Fibroblast of skin of left biceps (primary cell): ENCODE results near the gene C4orf50.
"Not testable (repeated sequence)": the region's sequence is repeated elsewhere in the genome, so short reads cannot be mapped to it uniquely, and the experiment has no call there.

ENCODE experiments used
- DNase-seq, 2 experiments: peaks; one replicate each; pipeline ENCODE4 v3.0.0-alpha.2; 2013; ENCODE audit warnings: low read depth in 2 of 2

C4orf50 gene

GRCh38 chr4:6017030-6017429, 1.2 kb downstream of the C4orf50 start:
- DNase-seq: no peak

GRCh38 chr4:6013564-6013963, 4.7 kb downstream of the C4orf50 start:
- no peak for DNase-seq

GRCh38 chr4:6012200-6012599, 6.0 kb downstream of the C4orf50 start:
- no peak for DNase-seq

GRCh38 chr4:6011686-6012085, 6.5 kb downstream of the C4orf50 start:
- DNase-seq: no peak

- no peak for DNase-seq
Measured at GRCh38 chr4:6011271-6011671, 7.0 kb downstream of the C4orf50 start.

- DNase-seq: no peak
Measured at GRCh38 chr4:6010789-6011188, 7.4 kb downstream of the C4orf50 start.

GRCh38 chr4:6009452-6009851, 8.8 kb downstream of the C4orf50 start:
- no peak for DNase-seq

- DNase-seq: no peak
Measured at GRCh38 chr4:6008766-6009385, 9.4 kb downstream of the C4orf50 start.

GRCh38 chr4:6008092-6008551, 10.1 kb downstream of the C4orf50 start:
- no peak for DNase-seq

- no peak for DNase-seq
Measured at GRCh38 chr4:6005175-6005574, 13.1 kb downstream of the C4orf50 start.

- not testable (repeated sequence) for DNase-seq
Measured at GRCh38 chr4:6003485-6003884, 14.7 kb downstream of the C4orf50 start.

GRCh38 chr4:6002926-6003325, 15.3 kb downstream of the C4orf50 start:
- DNase-seq: no peak

- no peak for DNase-seq
Measured at GRCh38 chr4:6002492-6002833, 15.8 kb downstream of the C4orf50 start.

- no peak for DNase-seq
Measured at GRCh38 chr4:6001680-6002491, 16.3 kb downstream of the C4orf50 start.

GRCh38 chr4:5999830-6000365, 18.3 kb downstream of the C4orf50 start:
- no peak for DNase-seq

- no peak for DNase-seq
Measured at GRCh38 chr4:5999356-5999755, 18.9 kb downstream of the C4orf50 start.

GRCh38 chr4:5998333-5998936, 19.8 kb downstream of the C4orf50 start:
- DNase-seq: peak; percentile 5

- DNase-seq: no peak
Measured at GRCh38 chr4:5996641-5997040, 21.6 kb downstream of the C4orf50 start.

GRCh38 chr4:5995901-5996623, 22.2 kb downstream of the C4orf50 start:
- DNase-seq: no peak

- no peak for DNase-seq
Measured at GRCh38 chr4:5993876-5994811, 24.1 kb downstream of the C4orf50 start.

GRCh38 chr4:5993346-5993745, 24.9 kb downstream of the C4orf50 start:
- DNase-seq: not testable (repeated sequence)
